Thyroid gland (tissue), 4 donors: ENCODE data around the gene TSC22D3.

Source experiments
- POLR2A ChIP-seq, 2 donors: fragments of 450-650 bp; IDR thresholded peaks; one replicate each; pipeline ENCODE4 v1.6.1; 2017; ENCODE audit warnings: antibody characterized with exemption in 2 of 2, mild to moderate bottlenecking in 2 of 2, moderate library complexity in 1 of 2
- TF ChIP-seq, protein P1 (sequence below), 6 experiments: fragments of 200-600 bp in 3 of 6; fragments of 450-650 bp in 3 of 6; sonication (generic) in 3 of 6; IDR thresholded peaks; one replicate each; pipeline ENCODE4 v1.5.1; 2016 to 2019; ENCODE audit warnings: antibody characterized with exemption in 6 of 6, mild to moderate bottlenecking in 2 of 6, inconsistent platforms in 1 of 6, moderate library complexity in 1 of 6

DNA sequence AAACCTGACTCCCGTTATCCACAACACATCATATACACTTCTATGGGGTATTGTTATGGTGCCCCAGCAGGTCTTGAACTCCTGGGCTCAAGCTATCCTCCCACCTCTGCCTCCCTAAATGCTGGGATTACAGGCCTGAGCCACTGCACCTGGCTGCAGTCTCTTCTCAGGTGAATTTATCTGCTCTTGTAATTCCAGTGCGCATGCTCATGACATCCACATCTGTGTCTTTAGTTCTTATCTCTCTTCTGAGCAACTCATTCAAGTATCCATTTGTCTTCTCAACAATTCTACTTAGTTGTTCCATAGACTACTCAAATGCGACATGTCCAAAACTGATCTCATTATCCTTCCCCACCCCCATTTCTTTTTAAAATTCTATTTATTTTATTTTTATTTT, 29.6 kb upstream of the TSC22D3 start:
- TF ChIP-seq POLR2A (IDR thresholded peaks at IDR 0.05), result no peak
- TF ChIP-seq, protein P1, sequence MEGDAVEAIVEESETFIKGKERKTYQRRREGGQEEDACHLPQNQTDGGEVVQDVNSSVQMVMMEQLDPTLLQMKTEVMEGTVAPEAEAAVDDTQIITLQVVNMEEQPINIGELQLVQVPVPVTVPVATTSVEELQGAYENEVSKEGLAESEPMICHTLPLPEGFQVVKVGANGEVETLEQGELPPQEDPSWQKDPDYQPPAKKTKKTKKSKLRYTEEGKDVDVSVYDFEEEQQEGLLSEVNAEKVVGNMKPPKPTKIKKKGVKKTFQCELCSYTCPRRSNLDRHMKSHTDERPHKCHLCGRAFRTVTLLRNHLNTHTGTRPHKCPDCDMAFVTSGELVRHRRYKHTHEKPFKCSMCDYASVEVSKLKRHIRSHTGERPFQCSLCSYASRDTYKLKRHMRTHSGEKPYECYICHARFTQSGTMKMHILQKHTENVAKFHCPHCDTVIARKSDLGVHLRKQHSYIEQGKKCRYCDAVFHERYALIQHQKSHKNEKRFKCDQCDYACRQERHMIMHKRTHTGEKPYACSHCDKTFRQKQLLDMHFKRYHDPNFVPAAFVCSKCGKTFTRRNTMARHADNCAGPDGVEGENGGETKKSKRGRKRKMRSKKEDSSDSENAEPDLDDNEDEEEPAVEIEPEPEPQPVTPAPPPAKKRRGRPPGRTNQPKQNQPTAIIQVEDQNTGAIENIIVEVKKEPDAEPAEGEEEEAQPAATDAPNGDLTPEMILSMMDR (IDR thresholded peaks at IDR 0.05), result no peak
